ENCODE results near the gene PLCD4.

PLCD4 gene

DNA sequence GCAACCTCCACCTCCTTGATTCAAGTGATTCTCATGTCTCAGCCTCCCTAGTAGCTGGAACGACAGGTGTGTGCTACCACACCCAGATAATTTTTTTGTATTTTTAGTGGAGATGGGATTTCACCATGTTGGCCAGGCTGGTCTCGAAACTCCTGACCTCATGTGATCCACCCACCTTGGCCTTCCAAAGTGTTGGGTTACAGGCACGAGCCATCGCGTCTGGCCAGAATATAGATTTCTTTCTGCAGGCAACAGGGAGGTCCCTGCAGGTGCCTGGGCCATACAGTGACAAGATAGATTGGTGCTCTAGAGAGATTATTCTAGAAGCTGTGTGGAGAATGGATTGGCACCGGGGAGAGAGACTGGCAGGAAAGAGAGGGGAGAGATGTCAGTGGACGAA is 13.3 kb downstream of the PLCD4 start:
- no peak for DNase-seq (ENCODE audit: low read depth)

DNA sequence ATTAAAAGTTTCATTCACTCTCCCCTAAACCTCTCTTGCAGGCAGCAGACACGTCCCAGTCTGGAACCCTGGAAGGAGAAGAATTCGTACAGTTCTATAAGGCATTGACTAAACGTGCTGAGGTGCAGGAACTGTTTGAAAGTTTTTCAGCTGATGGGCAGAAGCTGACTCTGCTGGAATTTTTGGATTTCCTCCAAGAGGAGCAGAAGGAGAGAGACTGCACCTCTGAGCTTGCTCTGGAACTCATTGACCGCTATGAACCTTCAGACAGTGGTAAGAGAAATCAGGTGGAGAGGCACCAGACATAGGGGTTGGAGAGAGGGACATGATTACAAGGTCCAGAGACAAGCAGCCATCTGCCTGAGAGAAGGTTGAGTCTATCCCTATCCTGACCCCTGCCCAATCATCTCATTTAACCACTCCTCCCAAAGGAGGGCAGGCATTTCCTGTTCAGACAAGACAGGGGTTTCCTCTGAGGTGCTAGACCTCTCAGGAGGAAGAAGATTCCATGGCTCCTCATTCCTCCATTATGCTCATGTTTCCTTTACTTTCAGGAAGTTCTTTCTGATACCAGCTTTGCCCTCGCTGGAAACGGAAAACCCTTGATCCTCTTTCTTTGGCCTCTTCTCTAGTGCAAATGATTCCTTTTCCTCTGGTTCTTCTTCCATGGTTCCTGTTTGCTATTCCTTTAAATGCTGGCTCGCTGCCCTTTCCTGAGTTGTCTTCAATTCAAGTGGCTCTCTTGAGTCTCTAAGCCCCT is 15.1 kb downstream of the PLCD4 start:
- no peak for DNase-seq (ENCODE audit: low read depth)

- no peak for DNase-seq (ENCODE audit: low read depth)
These were observed 15.6 kb downstream of the PLCD4 start for GRCh38 chr2:218623366-218623705.

DNA sequence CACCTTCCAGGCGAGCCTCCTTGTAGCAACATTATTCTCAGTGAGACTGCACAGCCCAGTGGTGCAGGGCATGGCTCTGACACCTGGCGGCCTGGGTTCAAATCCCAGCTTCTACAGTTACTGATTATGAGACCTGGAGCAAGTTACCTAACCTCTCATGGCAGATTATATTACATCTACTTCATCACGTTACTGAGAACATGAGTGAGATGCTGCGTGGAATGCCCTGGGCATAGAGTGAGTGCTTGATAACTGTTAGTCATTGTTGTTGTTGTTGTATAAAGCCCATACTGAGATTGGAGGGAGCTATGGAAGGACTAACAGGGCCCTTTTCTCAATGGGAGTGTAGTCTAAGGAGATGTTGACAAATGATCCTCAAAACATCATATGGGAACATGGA is 18.7 kb downstream of the PLCD4 start:
- no peak for DNase-seq (ENCODE audit: low read depth)

GRCh38 chr2:218627939-218628338 is 20.2 kb downstream of the PLCD4 start:
- DNase-seq (ENCODE audit: low read depth) = no peak

DNA sequence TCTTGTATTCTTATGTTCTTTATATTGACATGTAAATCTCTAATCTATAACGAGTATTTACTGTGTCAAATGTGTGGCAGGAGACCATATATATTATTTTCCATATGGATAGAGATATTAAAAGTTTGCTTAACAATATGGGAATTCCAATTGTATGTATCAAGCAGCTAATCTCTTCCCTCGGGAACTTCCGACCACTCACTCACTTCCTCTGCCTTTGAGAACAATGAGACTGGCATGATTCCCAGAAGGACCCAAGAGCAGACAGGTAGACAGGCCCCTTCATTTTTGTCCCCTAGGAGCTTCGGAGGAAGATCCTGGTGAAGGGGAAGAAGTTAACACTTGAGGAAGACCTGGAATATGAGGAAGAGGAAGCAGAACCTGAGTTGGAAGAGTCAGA is 24.1 kb downstream of the PLCD4 start:
- no peak for DNase-seq (ENCODE audit: low read depth)

GRCh38 chr2:218635719-218636118 is 28.0 kb downstream of the PLCD4 start:
- DNase-seq (ENCODE audit: low read depth) = no peak

DNA sequence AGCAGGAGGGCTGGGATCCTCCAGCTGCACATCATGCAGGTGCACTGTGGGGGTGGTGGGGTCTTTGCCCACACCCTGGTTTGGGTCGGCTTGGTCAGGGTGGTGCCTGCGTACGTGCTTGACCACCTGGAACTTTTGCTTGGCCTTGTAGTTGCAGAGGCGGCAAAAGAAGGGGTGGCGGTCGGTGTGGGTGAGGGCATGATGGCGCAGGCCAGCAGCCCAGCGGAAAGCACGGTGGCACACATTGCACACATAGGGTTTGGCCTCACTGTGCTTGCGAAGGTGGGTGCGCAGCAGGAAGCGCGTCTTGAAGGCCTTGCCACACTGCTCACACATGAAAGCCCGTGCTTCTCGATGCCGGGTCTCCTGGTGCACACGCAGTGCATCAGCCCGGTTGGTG is 30.7 kb downstream of the PLCD4 start:
- DNase-seq (ENCODE audit: low read depth) = no peak

GRCh38 chr2:218642121-218642656 is 34.5 kb downstream of the PLCD4 start:
- DNase-seq (ENCODE audit: low read depth) = no peak

GRCh38 chr2:218642786-218643185 is 35.1 kb downstream of the PLCD4 start:
- no peak for DNase-seq (ENCODE audit: low read depth)

- no peak for DNase-seq (ENCODE audit: low read depth)
These were observed 36.1 kb downstream of the PLCD4 start for GRCh38 chr2:218643751-218644310.

DNA sequence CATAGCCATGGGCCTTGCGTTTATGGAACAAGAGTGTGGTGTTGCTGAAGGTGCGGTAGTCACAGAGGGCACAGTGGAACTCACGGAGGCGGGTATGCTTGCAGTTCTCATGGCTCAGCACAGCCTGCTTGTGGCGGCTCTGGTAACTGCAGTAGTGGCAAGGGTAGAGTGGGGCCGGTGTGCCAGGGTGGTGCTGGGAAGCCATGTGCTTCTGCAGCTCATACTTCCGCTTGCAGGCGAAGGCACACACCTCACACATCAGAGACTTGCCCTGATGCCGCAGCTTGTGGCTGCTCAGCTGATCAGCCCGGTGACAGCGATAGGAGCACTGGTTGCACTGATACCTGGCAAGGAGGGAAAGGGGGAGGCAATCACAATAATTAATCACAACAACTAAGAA is 37.0 kb downstream of the PLCD4 start:
- DNase-seq (ENCODE audit: low read depth) = no peak

GRCh38 chr2:218645126-218645525 is 37.4 kb downstream of the PLCD4 start:
- DNase-seq (ENCODE audit: low read depth) = peak; percentile 32

GRCh38 chr2:218648088-218648786 is 40.5 kb downstream of the PLCD4 start:
- DNase-seq (ENCODE audit: low read depth) = peak; percentile 59

- no peak for DNase-seq (ENCODE audit: low read depth)
These were observed 41.0 kb downstream of the PLCD4 start for GRCh38 chr2:218648787-218649100.

- peak; percentile 19 for DNase-seq (ENCODE audit: low read depth)
These were observed 48.1 kb downstream of the PLCD4 start for GRCh38 chr2:218655751-218656150.

- DNase-seq (ENCODE audit: low read depth) = peak; percentile 14
These were observed 51.1 kb downstream of the PLCD4 start for GRCh38 chr2:218658671-218659257.

- peak; percentile 79 for DNase-seq (ENCODE audit: low read depth)
These were observed 51.7 kb downstream of the PLCD4 start, which contains the start of the genes BCS1L and ZNF142 for GRCh38 chr2:218659258-218659987. BCS1L (plus strand) TSS chr2:218659683; CDS start chr2:218660988, 1,305 bp downstream. ZNF142 (minus strand) TSS chr2:218659623; CDS start chr2:218656429, 3,194 bp downstream.

- DNase-seq (ENCODE audit: low read depth) = no peak
These were observed 52.3 kb downstream of the PLCD4 start for GRCh38 chr2:218659988-218660358.

DNA sequence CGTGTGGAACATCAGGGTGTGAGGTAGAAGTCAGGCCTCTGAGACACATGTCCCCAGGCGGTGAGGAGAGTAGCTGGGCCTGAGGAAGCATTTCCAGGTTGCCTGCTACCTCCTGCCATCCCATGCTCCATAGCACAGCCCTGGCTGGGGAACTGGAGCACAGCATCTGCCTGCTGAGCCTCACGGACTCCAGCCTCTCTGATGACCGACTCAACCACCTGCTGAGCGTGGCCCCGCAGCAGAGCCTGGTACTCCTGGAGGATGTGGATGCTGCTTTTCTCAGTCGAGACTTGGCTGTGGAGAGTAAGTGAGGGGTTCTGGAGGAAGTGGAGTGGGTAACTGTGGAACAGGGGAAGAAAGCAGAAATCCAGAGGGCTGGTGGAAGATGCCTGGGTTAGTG is 54.7 kb downstream of the PLCD4 start:
- no peak for DNase-seq (ENCODE audit: low read depth)

DNA sequence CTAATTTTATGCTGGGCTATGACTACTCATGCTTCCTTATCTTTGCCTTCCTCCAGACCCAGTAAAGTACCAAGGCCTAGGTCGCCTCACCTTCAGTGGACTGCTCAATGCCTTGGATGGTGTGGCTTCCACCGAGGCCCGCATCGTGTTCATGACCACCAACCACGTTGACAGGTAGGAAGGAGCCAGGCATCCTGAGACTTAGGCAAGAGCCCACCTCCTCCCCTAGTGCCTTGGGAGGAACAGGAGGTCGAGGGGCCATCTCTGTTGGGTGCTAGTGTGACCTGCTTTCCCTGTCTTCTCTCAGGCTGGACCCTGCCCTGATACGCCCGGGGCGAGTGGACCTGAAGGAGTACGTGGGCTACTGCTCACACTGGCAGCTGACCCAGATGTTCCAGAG is 55.1 kb downstream of the PLCD4 start:
- no peak for DNase-seq (ENCODE audit: low read depth)

DNA sequence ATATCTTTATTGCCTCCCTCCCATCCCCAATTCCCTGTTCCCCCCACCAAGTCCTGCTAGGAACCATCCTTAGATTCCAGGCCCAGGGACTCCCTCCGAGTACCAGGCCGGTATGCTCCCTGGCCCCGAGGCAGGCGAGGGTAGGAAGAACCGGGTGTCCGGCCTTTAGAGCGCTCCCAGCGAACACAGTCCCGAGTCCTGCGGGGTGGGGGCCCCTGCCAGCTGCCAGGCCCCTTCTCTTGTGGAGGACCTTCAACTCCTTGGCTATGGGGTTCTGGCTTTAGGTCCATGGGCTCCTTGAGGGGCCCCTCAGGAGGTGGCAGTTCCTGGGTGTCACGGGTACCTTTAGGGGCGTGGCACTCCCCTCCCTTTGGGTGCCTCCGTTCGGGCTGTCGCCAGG is 56.2 kb downstream of the PLCD4 start:
- DNase-seq (ENCODE audit: low read depth) = no peak
